ENCODE results near the gene NUDCD3. TPM values are rescaled to one million over a fixed set of nuclear protein-coding genes. Genes with fewer than 3 reads are reported as not detected.
"Not testable (repeated sequence)": the region's sequence is repeated elsewhere in the genome, so short reads cannot be mapped to it uniquely, and the experiment has no call there.

The NUDCD3 gene
- total RNA-seq, 2 donors from 2014 or later: 96.4 to 101 TPM

DNA sequence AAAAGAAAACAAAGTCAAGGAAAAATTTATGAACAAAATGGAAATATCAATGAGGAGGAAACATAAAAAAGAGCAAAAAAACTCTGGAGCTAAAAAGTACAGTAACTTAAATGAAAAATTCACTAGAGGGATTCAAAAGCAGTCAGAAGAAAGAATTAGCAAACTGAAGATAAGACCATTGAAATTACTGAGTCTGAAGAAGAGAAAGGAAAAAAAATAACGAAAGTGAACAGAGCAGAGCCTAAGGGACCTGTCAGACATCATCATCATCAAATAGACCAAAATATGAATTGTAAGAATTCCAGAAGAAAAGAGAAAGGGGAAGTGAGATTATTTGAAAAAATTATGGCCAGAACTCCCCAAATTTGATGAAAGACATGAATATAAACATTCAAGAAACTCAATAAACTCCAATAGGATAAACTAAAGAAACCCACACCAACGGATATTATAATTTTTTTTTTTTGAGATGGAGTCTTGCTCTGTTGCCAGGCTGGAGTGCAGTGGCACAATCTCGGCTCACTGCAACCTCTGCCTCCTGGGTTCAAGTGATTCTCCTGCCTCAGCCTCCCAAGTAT lies 34.4 kb upstream of the NUDCD3 start:
- no peak for ATAC-seq (replicated peaks)
- H3K27ac Mint-ChIP-seq: no peak overlapping the region
- H3K4me1 Mint-ChIP-seq: no peaks in the 10 kb centered on the region
- no peak overlapping the region for H3K4me3 Mint-ChIP-seq
- no peaks in the 10 kb centered on the region for H3K36me3 Mint-ChIP-seq (ENCODE audit: low read depth)
- H3K27me3 Mint-ChIP-seq: peaks cover 11% of the 10 kb centered on the region
- H3K9me3 Mint-ChIP-seq: peaks cover 8% of the 10 kb centered on the region

- H3K27ac Mint-ChIP-seq: no peak overlapping the region
- H3K27me3 Mint-ChIP-seq: peaks cover 14% of the 10 kb centered on the region
- ATAC-seq (replicated peaks): no peak
- H3K36me3 Mint-ChIP-seq (ENCODE audit: low read depth): no peaks in the 10 kb centered on the region
- H3K4me1 Mint-ChIP-seq: no peaks in the 10 kb centered on the region
- no peak overlapping the region for H3K4me3 Mint-ChIP-seq
- H3K9me3 Mint-ChIP-seq: peaks cover 8% of the 10 kb centered on the region
Observed at GRCh38 chr7:44522315-44522714, 31.9 kb upstream of the NUDCD3 start.

DNA sequence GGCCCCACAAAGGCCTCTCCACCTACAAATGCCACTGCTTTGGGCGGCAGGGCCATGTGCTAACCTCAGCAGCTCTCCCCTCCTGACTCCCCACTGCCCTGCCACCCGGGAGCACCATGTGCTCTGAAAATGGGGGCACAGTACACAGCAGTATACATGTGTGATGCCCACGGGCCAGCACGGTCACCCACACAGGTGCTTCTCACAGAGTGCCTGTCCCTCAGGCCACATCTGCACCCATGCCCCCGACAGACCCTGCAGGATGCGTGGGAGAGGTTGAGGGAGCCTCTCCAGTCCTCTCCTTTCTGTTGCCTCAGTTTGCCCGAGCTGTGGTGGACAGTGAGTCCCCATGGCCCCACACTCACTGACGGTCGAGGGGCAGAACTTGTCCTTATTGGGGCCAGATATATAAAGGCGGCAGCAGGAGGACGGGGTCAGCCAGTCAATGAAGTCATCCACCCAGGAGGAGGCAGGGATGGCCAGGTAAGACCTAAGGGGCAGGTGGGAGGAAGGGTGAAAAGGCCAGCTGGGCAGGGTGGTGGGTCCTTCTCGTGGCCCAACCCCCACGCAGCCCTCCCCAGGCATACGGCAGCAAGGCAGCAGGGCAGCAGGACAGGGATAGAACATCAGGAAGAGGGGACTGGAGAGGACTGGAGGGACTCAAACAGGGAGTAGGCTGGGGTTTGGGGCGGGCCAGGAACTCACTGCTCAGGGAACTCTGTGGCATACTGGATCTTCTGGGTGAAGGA lies 31.1 kb upstream of the NUDCD3 start:
- Mint-ChIP-seq H3K36me3 (ENCODE audit: low read depth) (no peaks in the 10 kb centered on the region), H3K4me3 (no peak overlapping the region), H3K27me3 (peaks cover 14% of the 10 kb centered on the region), H3K27ac (no peak overlapping the region), H3K4me1 (no peaks in the 10 kb centered on the region), H3K9me3 (peaks cover 8% of the 10 kb centered on the region)
- ATAC-seq (replicated peaks): no peak

DNA sequence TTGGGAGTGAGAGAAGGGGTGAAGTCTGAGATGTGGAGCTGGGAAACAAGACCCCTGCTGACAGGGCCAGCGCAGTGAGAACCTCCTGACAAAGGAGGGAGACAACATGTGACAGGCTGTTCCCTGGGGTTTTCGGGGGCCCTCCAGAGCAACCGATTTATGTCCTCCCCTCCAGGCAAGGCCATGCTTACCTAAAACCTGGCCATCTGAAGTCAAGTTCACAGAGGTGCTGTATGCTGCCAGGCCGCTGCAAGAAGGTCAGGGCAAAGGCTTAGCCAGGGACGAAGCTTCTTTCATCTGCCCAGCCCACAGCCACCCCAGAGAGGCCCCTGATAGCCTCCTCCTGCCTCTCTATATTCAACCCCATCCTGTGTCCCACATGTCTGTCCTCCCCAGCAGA lies 30.1 kb upstream of the NUDCD3 start:
- ATAC-seq (replicated peaks): no peak
- H3K27ac Mint-ChIP-seq: no peak overlapping the region
- H3K9me3 Mint-ChIP-seq: peaks cover 8% of the 10 kb centered on the region
- no peaks in the 10 kb centered on the region for H3K4me1 Mint-ChIP-seq
- no peak overlapping the region for H3K4me3 Mint-ChIP-seq
- peaks cover 14% of the 10 kb centered on the region for H3K27me3 Mint-ChIP-seq
- H3K36me3 Mint-ChIP-seq (ENCODE audit: low read depth): no peaks in the 10 kb centered on the region

DNA sequence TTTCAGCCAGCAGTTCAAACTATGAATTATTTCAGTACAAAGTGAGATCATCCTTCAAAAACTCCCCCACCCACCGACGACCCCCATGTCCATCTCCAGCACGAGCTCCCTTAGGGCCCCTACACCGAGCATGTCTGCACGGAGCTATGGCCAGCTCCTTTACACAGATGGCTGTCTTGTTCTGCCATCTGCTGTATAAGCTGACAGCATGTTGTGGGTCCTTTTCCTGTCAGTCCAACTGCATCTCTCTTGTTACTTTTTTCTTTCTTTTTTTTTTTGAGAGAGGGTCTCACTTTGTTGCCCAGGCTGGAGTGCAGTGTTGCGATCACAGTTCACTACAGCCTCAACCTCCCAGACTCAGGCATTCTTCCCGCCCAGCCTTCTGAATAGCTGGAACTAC lies 29.1 kb upstream of the NUDCD3 start:
- peaks cover 14% of the 10 kb centered on the region for H3K27me3 Mint-ChIP-seq
- no peak overlapping the region for H3K27ac Mint-ChIP-seq
- no peak overlapping the region for H3K4me3 Mint-ChIP-seq
- H3K36me3 Mint-ChIP-seq (ENCODE audit: low read depth): no peaks in the 10 kb centered on the region
- no peak for ATAC-seq (replicated peaks)
- no peaks in the 10 kb centered on the region for H3K4me1 Mint-ChIP-seq
- H3K9me3 Mint-ChIP-seq: peaks cover 4% of the 10 kb centered on the region

GRCh38 chr7:44518761-44519160 lies 28.3 kb upstream of the NUDCD3 start:
- no peaks in the 10 kb centered on the region for H3K9me3 Mint-ChIP-seq
- H3K27ac Mint-ChIP-seq: peak overlapping the region; percentile 42
- no peak overlapping the region for H3K4me3 Mint-ChIP-seq
- peaks cover 10% of the 10 kb centered on the region for H3K27me3 Mint-ChIP-seq
- H3K36me3 Mint-ChIP-seq (ENCODE audit: low read depth): no peaks in the 10 kb centered on the region
- H3K4me1 Mint-ChIP-seq: no peaks in the 10 kb centered on the region
- ATAC-seq (replicated peaks): no peak

- Mint-ChIP-seq H3K4me3 (no peak overlapping the region), H3K9me3 (no peaks in the 10 kb centered on the region), H3K27ac (no peak overlapping the region), H3K27me3 (peaks cover 7% of the 10 kb centered on the region), H3K4me1 (no peaks in the 10 kb centered on the region), H3K36me3 (ENCODE audit: low read depth) (no peaks in the 10 kb centered on the region)
- ATAC-seq (replicated peaks): no peak
Observed at GRCh38 chr7:44517175-44517574, 26.7 kb upstream of the NUDCD3 start.

- Mint-ChIP-seq H3K4me3 (no peak overlapping the region), H3K27ac (no peak overlapping the region), H3K27me3 (peaks cover 7% of the 10 kb centered on the region), H3K36me3 (ENCODE audit: low read depth) (no peaks in the 10 kb centered on the region), H3K4me1 (no peaks in the 10 kb centered on the region), H3K9me3 (no peaks in the 10 kb centered on the region)
- ATAC-seq (replicated peaks): no peak
Observed at GRCh38 chr7:44515590-44516268, 25.3 kb upstream of the NUDCD3 start.

DNA sequence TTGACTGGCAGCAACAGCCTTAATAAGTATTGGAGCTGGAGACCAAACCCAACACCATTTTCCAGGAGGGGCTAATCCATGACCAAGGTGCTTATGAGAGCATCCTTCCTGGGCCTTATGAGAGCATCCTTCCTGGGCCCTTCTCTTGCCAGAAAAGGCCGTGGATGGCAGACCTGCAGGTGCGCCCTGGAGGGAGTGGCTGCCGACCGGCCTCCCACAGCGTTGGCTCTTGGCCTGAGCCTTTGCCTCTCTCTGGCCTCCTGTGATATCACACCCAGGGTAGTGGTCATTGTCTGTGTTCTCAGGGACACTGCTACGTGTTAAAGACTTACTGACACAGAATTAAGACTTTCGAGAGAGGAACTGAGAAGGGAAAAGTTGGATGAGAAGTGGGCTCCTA lies 22.3 kb upstream of the NUDCD3 start:
- Mint-ChIP-seq H3K9me3 (no peaks in the 10 kb centered on the region), H3K4me1 (no peaks in the 10 kb centered on the region), H3K36me3 (ENCODE audit: low read depth) (no peaks in the 10 kb centered on the region), H3K27me3 (peaks cover 4% of the 10 kb centered on the region), H3K4me3 (no peak overlapping the region), H3K27ac (no peak overlapping the region)
- no peak for ATAC-seq (replicated peaks)

DNA sequence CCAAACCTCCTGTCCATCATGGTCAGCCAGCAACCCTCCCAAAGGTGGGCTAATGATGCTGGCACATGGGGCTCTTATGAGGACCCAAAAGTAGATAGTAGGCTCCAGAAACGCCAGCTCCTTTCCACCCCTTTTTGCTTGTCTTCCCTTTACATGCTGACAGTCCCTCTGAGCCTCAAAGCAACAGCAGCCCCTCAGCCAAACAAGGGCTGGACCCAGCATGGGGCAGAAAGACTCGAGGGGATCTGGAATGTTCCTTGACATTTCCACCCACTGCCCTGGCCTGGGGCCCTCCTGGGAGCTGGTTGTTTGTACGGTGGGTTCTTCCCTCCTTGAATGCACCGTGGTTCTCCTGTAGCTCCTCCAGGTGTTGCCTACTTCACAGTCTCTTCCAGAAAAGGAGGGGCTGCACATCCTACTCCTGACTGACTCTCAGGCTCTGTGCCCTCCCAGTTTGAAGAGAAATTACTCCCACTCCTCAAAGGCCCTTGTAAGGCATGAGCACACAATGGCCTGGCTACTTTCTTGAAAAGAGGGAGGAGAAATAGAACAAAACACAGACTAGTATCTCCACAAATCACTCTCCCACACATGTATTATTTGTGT lies 21.5 kb upstream of the NUDCD3 start:
- ATAC-seq (replicated peaks): no peak
- Mint-ChIP-seq H3K4me3 (no peak overlapping the region), H3K9me3 (no peaks in the 10 kb centered on the region), H3K36me3 (ENCODE audit: low read depth) (no peaks in the 10 kb centered on the region), H3K27me3 (peaks cover 4% of the 10 kb centered on the region), H3K4me1 (no peaks in the 10 kb centered on the region), H3K27ac (peak overlapping the region; percentile 45)

DNA sequence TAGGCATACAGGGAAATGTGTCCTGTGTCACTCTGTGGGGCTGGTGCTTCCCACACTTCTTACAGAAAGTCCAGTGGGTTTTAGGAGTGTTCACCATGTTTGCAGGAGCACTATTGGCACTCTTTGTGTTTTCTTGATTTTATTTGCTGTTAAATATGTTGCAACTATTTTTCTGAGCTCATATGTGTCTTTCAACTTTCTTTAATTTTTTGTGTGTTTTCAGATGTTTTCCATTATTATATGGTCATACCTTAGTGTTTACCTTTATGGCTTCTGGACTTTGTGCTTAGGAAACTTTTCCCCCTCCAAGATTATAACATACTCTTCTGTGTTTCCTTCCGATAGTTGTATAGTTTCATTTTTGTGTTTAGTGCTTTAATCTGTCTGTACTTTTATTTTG lies 20.8 kb upstream of the NUDCD3 start:
- H3K4me3 Mint-ChIP-seq: no peak overlapping the region
- no peaks in the 10 kb centered on the region for H3K4me1 Mint-ChIP-seq
- H3K27ac Mint-ChIP-seq: no peak overlapping the region
- peaks cover 4% of the 10 kb centered on the region for H3K27me3 Mint-ChIP-seq
- no peaks in the 10 kb centered on the region for H3K36me3 Mint-ChIP-seq (ENCODE audit: low read depth)
- no peaks in the 10 kb centered on the region for H3K9me3 Mint-ChIP-seq
- no peak for ATAC-seq (replicated peaks)

- peak; percentile 64 for ATAC-seq (replicated peaks)
- no peaks in the 10 kb centered on the region for H3K36me3 Mint-ChIP-seq (ENCODE audit: low read depth)
- peaks cover 4% of the 10 kb centered on the region for H3K9me3 Mint-ChIP-seq
- peak overlapping the region; percentile 19 for H3K4me3 Mint-ChIP-seq
- H3K4me1 Mint-ChIP-seq: no peaks in the 10 kb centered on the region
- H3K27me3 Mint-ChIP-seq: peaks cover 4% of the 10 kb centered on the region
- peak overlapping the region; percentile 77 for H3K27ac Mint-ChIP-seq
Observed at GRCh38 chr7:44508328-44509030, 18.0 kb upstream of the NUDCD3 start.

- H3K4me3 Mint-ChIP-seq; ATAC-seq (replicated peaks); H3K27me3 Mint-ChIP-seq; H3K27ac Mint-ChIP-seq; H3K4me1 Mint-ChIP-seq; H3K9me3 Mint-ChIP-seq; H3K36me3 Mint-ChIP-seq (ENCODE audit: low read depth): not testable (repeated sequence)
Observed at GRCh38 chr7:44506592-44507288, 16.3 kb upstream of the NUDCD3 start.

DNA sequence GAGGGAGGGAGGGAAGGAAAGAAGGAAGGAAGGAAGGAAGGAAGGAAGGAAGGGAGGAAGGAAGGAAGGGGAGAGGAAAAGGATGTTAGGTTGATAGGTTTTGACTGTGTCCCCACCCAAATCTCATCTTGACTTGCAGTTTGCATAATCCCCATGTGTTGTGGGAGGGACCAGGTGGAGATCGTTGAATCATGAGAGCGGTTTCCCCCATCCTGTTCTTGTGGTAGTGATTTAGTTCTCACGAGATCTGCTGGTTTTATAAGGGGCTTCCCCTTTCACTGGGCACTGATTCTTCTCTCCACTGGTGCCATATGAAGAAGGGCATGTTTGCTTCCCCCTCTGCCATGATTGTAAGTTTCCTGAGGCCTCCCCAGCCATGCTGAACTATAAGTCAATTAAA lies 15.1 kb upstream of the NUDCD3 start:
- H3K36me3 Mint-ChIP-seq (ENCODE audit: low read depth): no peaks in the 10 kb centered on the region
- no peaks in the 10 kb centered on the region for H3K27me3 Mint-ChIP-seq
- H3K4me1 Mint-ChIP-seq: no peaks in the 10 kb centered on the region
- peaks cover 4% of the 10 kb centered on the region for H3K9me3 Mint-ChIP-seq
- no peak overlapping the region for H3K27ac Mint-ChIP-seq
- peak; percentile 37 for ATAC-seq (replicated peaks)
- no peak overlapping the region for H3K4me3 Mint-ChIP-seq
